GM12891 (cell line): ENCODE data around the gene C20orf204.

Source experiments
- POLR2A ChIP-seq: IDR thresholded peaks from 2 replicates; pipeline ENCODE4 v1.6.1; 2011; ENCODE audit warnings: low read depth, low read length, control low read depth
- POLR2AphosphoS5 ChIP-seq: IDR thresholded peaks from 2 replicates; pipeline ENCODE4 v1.6.1; 2011; ENCODE audit warnings: low read depth, low read length, control low read depth
- POU2F2 ChIP-seq: IDR thresholded peaks from 2 replicates; pipeline ENCODE4 v1.6.1; 2011; ENCODE audit warnings: low read depth, mild to moderate bottlenecking, control low read depth, low read length, moderate library complexity
- SPI1 ChIP-seq: IDR thresholded peaks from 2 replicates; pipeline ENCODE4 v1.6.1; 2011; ENCODE audit warnings: low read depth, low read length, control low read depth
- TAF1 ChIP-seq: IDR thresholded peaks from 2 replicates; pipeline ENCODE4 v1.6.1; 2011; ENCODE audit warnings: low read depth, low read length, control low read depth

- TF ChIP-seq POLR2A (peak; percentile 73), POLR2AphosphoS5 (peak; percentile 77), SPI1 (no peak), TAF1 (no peak), POU2F2 (peak; percentile 38; the same call in 1 of the 2 replicates)
These were observed 5.2 kb downstream of the C20orf204 start for GRCh38 chr20:64041040-64041780.
